SU-DHL-6 (cell line): ENCODE measurements around the gene IPPK.

Experiments
- H2AFZ ChIP-seq: fragments of 200-600 bp; sonication (generic); 2 replicates; pipeline ENCODE4 v1.6.1; 2014; ENCODE audit warnings: low read depth, mild to moderate bottlenecking, moderate library complexity, mixed read lengths, antibody characterized with exemption, low read length; ENCODE audit not compliant: severe bottlenecking
- H3F3A ChIP-seq: fragments of 200-600 bp; shearing (Covaris generic); 2 replicates; pipeline ENCODE4 v1.6.0; 2016; ENCODE audit warnings: antibody characterized with exemption, mild to moderate bottlenecking; ENCODE audit not compliant: insufficient read depth
- H3K27ac ChIP-seq: fragments of 200-600 bp; sonication (generic); 2 replicates; pipeline ENCODE4 v1.5.1; 2016; ENCODE audit warnings: low read depth, mild to moderate bottlenecking, low read length, moderate library complexity, mixed read lengths
- H3K27me3 ChIP-seq: fragments of 200-600 bp; sonication (generic), shearing (Covaris generic); 2 replicates; pipeline ENCODE4 v1.6.0; 2014; ENCODE audit warnings: mild to moderate bottlenecking, low read length
- H3K36me3 ChIP-seq: fragments of 200-600 bp; sonication (generic); 2 replicates; pipeline ENCODE4 v1.6.1; 2014; ENCODE audit warnings: mild to moderate bottlenecking, low read length, mixed read lengths
- H3K4me2 ChIP-seq: fragments of 300-600, 200-600 bp; shearing (Covaris generic), sonication (generic); 2 replicates; pipeline ENCODE4 v1.6.0; 2014; ENCODE audit warnings: low read length, low read depth, mild to moderate bottlenecking; ENCODE audit not compliant: poor library complexity, severe bottlenecking
- H3K4me3 ChIP-seq: fragments of 200-600 bp; sonication (generic); 2 replicates; pipeline ENCODE4 v1.5.1; 2014; ENCODE audit warnings: antibody characterized with exemption, low read length, mild to moderate bottlenecking, mixed read lengths; ENCODE audit not compliant: insufficient read depth, poor library complexity, severe bottlenecking
- H3K79me2 ChIP-seq: fragments of 200-600 bp; sonication (generic); 2 replicates; pipeline ENCODE4 v1.6.1; 2014; ENCODE audit warnings: mild to moderate bottlenecking, low read length, moderate library complexity; ENCODE audit not compliant: insufficient read depth
- H3K9ac ChIP-seq: fragments of 200-600 bp; sonication (generic); 2 replicates; pipeline ENCODE4 v1.7.0; 2014; ENCODE audit warnings: mild to moderate bottlenecking, low read length
- H3K9me2 ChIP-seq: fragments of 200-600 bp; sonication (generic); replicated peaks from 2 replicates; pipeline ENCODE4 v1.6.1; 2014; ENCODE audit warnings: low read length; ENCODE audit not compliant: insufficient read depth
- H3K9me3 ChIP-seq: fragments of 200-600 bp; sonication (generic); 2 replicates; pipeline ENCODE4 v1.6.1; 2014; ENCODE audit warnings: low read length, mixed read lengths; ENCODE audit not compliant: insufficient read depth
- H4K20me1 ChIP-seq: fragments of 200-600 bp; sonication (generic); 2 replicates; pipeline ENCODE4 v1.6.1; 2014; ENCODE audit warnings: low read depth, mild to moderate bottlenecking, antibody characterized with exemption, low read length, moderate library complexity, mixed read lengths
- CTCF ChIP-seq: fragments of 200-600 bp; sonication (generic); IDR thresholded peaks from one replicate; pipeline ENCODE4 v1.5.1; 2017; ENCODE audit warnings: antibody characterized with exemption, mild to moderate bottlenecking, low read length, moderate library complexity; ENCODE audit not compliant: insufficient read depth, poor library complexity, severe bottlenecking
- EZH2phosphoT487 ChIP-seq: fragments of 200-600 bp; sonication (generic), shearing (Covaris generic); conservative IDR thresholded peaks from 2 replicates; pipeline ENCODE4 v1.6.1; 2018; ENCODE audit warnings: mild to moderate bottlenecking, antibody characterized with exemption, low read length, moderate library complexity, mixed read lengths

Gene IPPK

DNA sequence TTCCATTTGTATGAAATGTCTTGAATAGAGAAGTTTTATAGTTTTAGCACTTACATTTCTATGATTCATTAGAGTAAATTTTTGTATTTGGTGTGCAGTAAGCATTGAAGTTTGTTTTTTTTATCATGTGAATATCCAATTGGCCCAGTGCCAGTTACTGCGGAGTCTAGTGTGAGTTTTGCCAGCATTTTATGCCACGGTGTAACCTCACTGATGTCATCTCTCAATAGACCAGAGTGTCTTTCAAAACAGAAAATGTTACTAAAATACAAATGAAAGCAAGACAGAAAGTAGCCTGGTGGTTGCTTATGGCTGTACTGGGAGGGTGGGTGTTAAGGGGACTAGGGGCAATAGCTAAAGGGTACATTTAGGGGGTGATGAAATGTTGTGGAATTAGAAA, 62.8 kb downstream of the IPPK start:
- Histone ChIP-seq H3K27ac (no peak overlapping the region), H3K27me3 (no peaks in the 10 kb centered on the region), H3F3A (no peaks in the 10 kb centered on the region; the same call in 1 of the 2 replicates), H3K9me2 (no peaks in the 10 kb centered on the region), H3K36me3 (no peaks in the 10 kb centered on the region), H3K4me3 (no peak overlapping the region), H3K9ac (no peak overlapping the region), H3K9me3 (peaks cover 4% of the 10 kb centered on the region; the same call in 1 of the 2 replicates), H2AFZ (no peak overlapping the region), H4K20me1 (no peaks in the 10 kb centered on the region), H3K4me2 (no peak overlapping the region), H3K79me2 (no peaks in the 10 kb centered on the region)
- TF ChIP-seq CTCF (no peak), EZH2phosphoT487 (no peak)

- H3K36me3 ChIP-seq, result no peaks in the 10 kb centered on the region
- no peaks in the 10 kb centered on the region; the same call in 1 of the 2 replicates for H3F3A ChIP-seq
- no peak overlapping the region for H3K27ac ChIP-seq
- no peak overlapping the region for H2AFZ ChIP-seq
- H3K4me2 ChIP-seq, result no peak overlapping the region
- TF ChIP-seq EZH2phosphoT487, result no peak
- no peak for TF ChIP-seq CTCF
- H3K27me3 ChIP-seq, result no peaks in the 10 kb centered on the region
- peaks cover 4% of the 10 kb centered on the region; the same call in 1 of the 2 replicates for H3K9me3 ChIP-seq
- H4K20me1 ChIP-seq, result no peaks in the 10 kb centered on the region
- H3K79me2 ChIP-seq, result no peaks in the 10 kb centered on the region
- no peaks in the 10 kb centered on the region for H3K9me2 ChIP-seq
- H3K4me3 ChIP-seq, result no peak overlapping the region
- H3K9ac ChIP-seq, result no peak overlapping the region
These were observed 64.7 kb downstream of the IPPK start for GRCh38 chr9:92605224-92605623.

GRCh38 chr9:92603990-92604389, 65.9 kb downstream of the IPPK start:
- H3K9me2 ChIP-seq, result no peaks in the 10 kb centered on the region
- TF ChIP-seq EZH2phosphoT487 (no peak), CTCF (no peak)

More at GRCh38 chr9:92603990-92604389, 65.9 kb downstream of the IPPK start:
- Histone ChIP-seq H3K4me2 (no peak overlapping the region), H3K79me2 (no peaks in the 10 kb centered on the region), H3K4me3 (no peak overlapping the region), H3K27me3 (no peaks in the 10 kb centered on the region), H3K36me3 (no peaks in the 10 kb centered on the region), H3K9me3 (peaks cover 4% of the 10 kb centered on the region; the same call in 1 of the 2 replicates), H4K20me1 (no peaks in the 10 kb centered on the region), H3K9ac (no peak overlapping the region), H3K27ac (no peak overlapping the region), H3F3A (no peaks in the 10 kb centered on the region; the same call in 1 of the 2 replicates), H2AFZ (no peak overlapping the region)
